GM13977 (cell line): ENCODE data around the gene HSPA1A.
A peak's percentile ranks its signal among the peaks of the same experiment; 100 is the strongest.
"Not testable (repeated sequence)": the region's sequence is repeated elsewhere in the genome, so short reads cannot be mapped to it uniquely, and the experiment has no call there.

Experiments
- DNase-seq: peaks from one replicate; pipeline ENCODE4 v3.0.0; 2012; ENCODE audit warnings: low spot score
- CTCF ChIP-seq: IDR thresholded peaks from 2 replicates; pipeline ENCODE4 v1.5.1; 2012; ENCODE audit warnings: mild to moderate bottlenecking, control low read depth; ENCODE audit not compliant: insufficient read depth; ENCODE audit errors: extremely low read depth, missing control alignments
- in situ Hi-C: fragments of 300-500 bp; cut with MboI; formaldehyde crosslinking; loops from one replicate; pipeline ENCODE4 v1.12.0; 2022; ENCODE audit warnings: low sequenced_read_pairs, low pct_unique_long_range_greater_than_20kb, mixed read lengths, inconsistent platforms; ENCODE audit not compliant: unreplicated experiment

HSPA1A gene

DNA sequence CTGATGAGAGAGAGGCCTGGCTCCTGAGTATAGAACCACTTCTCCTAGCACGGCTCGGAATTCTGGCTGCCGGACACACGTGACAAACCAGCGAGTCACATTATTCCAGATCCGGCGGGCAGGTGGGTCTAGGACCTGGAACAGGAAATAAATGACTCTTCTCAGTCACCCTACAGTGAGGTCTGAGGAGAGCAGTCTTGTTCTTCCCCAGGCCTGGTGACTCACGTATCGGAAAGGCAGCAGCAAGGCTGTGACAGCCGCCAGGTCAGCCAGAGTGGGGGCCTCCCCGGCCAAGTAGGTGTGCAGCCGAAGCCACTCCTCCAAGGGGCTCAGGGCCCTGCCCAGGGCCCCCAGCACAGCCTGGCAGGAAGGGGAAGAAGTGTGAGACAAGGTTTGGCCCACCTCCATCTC lies 22.6 kb upstream of the HSPA1A start:
- no peak for DNase-seq
- in situ Hi-C loops: no loop called here
- no peak for TF ChIP-seq CTCF

- in situ Hi-C loops, DNase-seq: not testable (repeated sequence)
Measured at GRCh38 chr6:31793927-31794245, 21.5 kb upstream of the HSPA1A start.

DNA sequence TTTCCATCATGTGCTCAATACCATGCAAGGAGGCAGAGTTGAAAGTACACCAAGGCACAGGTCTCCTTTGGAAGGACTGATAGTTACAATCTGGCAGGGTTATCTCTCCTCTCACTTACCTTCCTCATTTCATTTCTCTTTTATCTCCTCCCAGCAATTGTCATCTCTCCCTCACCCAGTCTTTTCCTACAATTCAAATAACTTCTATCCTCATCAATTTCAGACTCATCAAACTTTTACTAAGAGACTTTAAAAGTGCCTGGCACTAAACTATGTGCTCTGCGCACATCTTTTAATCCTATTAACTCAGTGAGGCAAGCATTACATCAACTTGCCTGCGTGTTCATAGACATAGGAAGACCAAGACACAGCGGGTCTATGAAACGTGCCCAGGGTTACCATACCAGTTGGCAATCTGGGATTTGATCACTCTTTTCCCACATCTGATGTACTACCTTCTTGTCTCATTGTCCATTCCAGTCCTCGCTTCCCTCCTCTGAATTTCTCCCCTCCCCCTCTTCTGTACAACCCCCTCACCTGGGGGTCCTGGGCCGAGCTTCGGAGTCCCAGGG lies 21.0 kb upstream of the HSPA1A start:
- TF ChIP-seq CTCF: no peak
- DNase-seq: peak; percentile 44
- in situ Hi-C loops: no loop called here

GRCh38 chr6:31794866-31795615 lies 20.3 kb upstream of the HSPA1A start:
- DNase-seq: no peak
- in situ Hi-C loops: no loop called here
- no peak for TF ChIP-seq CTCF

- DNase-seq: peak; percentile 98
- peak; percentile 96 for TF ChIP-seq CTCF
- in situ Hi-C loops: no loop called here
Measured at GRCh38 chr6:31795616-31796298, 19.6 kb upstream of the HSPA1A start, which contains the start of gene VARS1. Gene VARS1 (minus strand): TSS chr6:31795752. CDS start chr6:31795217, 535 bp downstream.

DNA sequence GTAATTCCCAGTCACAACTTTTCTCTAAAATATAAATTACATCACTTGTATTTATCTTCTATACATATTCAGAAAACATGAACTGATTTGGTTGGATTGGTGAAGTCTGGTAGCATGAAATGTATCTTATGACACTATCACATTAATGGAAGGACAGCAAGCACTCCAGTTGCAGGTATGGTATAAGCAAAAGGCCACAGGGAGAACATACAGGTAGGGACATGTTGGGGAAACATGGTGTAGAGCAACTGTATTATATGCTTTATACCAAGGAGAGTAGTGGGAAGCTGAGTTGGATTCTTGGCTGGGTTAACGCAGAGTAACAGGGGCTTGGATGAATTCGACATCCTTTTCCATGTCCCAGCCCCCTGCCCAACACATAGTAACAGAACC lies 18.4 kb upstream of the HSPA1A start:
- no peak for DNase-seq
- in situ Hi-C loops: no loop called here
- TF ChIP-seq CTCF: no peak

DNA sequence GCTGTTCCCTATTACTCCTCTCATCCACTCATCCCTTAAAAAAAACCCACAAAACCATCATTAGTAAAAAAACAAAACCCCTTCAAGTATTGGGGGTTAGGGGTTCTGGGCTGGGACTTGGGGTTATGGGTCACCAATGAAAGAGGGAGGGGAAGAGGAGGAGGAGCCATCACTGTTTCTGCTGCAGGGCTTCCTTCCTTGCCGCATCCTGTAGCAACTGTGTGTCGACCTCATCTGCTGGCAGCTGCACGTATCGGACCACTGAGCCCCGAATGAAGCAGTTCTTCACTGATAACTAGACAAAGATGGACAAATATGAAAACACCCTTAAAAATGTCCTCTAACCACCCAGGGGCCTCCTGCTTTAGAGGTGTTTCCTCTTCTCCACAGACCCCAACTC lies 17.8 kb upstream of the HSPA1A start:
- in situ Hi-C loops: no loop called here
- DNase-seq: no peak
- no peak for TF ChIP-seq CTCF
